ENCODE results near the gene FAM240B.

FAM240B gene

DNA sequence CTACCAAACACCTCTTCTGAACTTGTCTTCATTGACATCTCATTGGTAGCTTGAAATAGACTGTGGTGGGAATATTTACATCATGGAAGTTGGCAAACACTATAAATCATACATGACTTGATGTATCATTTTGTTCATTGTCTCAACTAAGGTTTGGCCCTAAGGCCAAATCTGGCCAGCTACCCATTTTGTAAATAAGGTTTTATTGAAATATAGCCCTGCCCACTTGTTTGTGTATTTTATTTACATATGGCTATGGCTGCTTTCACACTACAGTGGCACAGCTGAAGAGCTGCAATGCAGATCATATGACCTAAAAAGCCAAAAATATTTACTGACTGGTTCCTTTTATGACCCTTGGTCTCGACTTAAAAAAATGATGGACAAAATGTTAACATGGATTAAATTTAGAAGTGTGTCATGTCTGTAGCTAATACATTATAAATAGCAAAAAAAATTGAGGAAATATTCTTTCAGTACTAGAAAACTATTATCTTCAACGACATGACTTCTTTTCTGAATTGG lies 22.1 kb downstream of the FAM240B start:
- no peak for DNase-seq

DNA sequence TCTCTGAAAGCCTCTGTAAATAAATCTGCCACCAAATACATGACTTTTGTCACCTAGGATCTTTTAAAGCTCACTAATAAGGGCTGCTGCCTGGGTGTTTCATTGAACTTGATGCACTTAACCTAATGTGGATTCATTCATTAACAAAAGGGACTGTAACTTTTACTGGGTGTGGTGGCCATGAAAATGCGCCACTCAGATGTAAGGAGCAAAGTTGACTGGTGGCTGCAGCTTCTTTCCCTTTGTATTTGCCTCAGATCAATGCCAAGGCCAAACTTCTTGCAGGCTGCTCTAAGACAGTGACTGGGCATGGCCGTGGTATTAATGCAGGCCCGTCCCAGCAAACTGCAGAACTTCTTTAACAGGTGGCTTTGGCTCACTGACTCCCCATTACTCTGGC lies 22.9 kb downstream of the FAM240B start:
- no peak for DNase-seq

DNA sequence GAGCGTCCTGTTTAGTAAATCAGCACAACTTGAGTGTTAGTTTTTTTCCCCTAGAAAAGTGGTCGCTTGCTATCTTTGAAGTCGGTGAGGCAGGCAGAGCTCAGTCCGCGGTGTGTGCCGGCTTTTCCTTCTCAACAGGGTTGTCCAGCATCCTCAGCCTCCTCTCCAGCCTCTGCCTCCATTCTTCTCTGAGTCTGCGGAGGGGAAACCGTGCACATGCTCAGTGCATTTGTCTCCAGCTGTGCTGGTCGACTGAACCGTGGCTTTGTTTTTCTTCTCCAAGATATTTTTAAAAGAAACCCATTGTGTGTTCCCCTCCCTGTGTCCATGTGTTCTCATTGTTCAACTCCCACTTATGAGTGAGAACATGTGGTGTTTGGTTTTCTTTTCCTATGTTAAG lies 25.3 kb downstream of the FAM240B start:
- DNase-seq = no peak

DNA sequence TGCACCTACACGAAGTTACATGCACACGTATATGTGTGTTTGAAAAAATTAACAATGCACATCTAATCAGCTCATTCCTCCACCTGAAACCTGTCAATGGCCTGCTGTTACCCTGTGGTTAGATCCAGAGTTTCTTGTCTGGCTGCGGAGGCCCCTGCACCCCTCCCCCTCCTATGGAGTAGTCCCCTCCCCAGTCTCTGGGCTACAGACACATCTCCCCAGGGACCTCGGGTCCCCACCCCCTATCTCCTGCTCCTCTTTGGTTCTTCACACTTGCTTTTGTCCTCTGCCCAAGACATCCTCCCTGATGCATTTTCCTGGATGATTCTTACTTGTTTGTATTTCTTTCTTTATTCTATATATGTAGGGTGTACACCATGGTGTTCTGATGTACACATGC lies 27.2 kb downstream of the FAM240B start:
- no peak for DNase-seq

DNA sequence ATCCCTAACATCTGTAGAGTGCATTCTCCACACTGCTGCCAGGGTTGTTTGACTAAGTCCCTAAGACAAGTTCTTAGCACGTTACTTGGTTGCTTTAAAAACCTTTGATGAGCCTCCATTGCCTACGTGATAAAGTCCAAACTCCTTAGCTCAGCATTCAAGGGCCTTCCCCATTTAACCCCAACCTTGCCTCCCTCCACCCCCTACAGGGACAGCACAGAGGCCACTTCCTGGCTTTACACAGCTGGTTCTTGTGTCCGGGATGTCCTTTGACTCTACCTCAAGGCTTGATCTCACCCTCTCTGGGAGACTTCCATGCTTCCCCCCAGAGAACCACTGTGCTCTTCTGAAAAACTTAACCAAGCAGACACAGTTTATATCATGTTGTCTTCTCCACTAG lies 29.4 kb downstream of the FAM240B start:
- no peak for DNase-seq

DNA sequence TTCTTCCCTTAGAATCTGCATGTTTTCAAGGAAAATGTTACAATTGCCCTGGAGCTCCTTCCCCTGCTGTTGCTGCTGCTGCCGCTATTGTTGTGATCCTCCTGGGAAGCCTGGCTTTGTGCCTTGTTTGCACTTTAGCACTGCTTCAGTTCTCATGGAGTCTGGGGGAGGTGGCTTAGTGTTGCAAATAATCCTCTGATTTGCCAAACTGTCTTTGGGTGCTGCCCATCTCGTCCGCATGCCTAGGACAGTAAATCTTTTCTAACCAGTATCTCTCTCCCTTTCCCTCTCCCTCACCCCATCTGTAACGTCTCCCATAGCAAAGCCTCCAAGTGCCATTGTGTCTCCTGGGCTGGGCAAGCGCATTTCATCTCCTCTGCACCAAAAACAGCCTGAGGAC lies 30.3 kb downstream of the FAM240B start:
- peak; percentile 68 for DNase-seq

DNA sequence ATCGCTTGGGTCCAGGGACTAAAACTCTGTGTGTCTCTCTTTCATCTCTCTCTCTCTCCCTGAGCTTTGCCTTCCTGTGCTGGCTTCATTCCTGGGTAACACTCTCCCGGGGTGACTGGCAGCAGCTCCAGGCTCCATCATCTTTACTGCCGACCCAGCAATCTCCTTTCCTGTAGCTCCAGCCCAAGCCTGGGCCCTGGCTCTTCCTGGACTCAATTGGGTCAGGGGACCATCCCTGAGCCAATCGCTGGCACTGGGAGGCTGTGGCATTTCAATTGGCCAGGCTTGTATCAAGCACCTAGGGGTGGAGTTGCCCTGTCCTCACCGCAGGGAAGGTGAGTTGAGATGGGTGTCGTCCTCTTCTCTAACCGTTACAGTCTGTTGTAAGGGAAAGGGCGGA lies 31.9 kb downstream of the FAM240B start:
- DNase-seq = no peak

DNA sequence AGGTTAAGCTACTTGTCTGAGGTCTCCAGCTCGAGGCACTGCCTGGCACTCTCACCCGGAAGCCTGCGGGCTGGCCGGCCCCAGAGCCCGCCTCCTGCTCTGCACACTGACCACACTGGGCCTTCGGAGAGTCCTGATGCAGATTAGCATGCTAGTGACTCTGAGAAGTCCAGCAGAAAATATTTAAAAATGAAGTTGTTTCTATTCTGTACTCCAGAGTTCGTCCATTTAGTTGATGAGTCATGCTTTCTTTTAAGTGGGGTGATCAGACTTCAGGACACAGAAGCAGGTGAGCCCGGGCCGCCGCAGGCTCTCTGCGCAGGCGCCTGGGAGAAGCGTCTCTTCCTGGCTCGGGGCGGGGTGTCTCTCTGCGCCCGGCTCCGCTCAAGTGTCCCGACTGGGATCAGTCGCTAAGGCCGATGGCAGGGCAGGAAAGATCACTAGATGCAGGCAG lies 32.5 kb downstream of the FAM240B start:
- no peak for DNase-seq

DNA sequence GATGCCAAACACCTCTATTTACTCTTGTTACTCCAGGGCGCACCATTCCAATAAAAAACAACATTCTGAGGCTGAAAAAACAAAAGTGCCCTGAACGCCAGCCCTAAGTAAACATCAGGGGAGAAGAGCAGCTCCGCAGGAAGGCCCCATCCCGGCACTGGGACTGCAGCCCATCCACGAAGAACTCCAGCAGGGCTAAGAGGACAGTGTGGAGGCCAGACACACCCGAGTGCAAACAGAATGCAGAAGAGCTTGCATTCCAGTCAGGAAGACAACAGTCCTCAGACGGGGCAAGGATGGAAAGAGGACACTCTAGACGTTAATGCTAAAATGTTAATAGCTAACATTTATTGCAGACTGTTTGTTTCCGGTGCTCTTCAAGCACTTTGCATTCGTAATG lies 33.0 kb downstream of the FAM240B start:
- no peak for DNase-seq

DNA sequence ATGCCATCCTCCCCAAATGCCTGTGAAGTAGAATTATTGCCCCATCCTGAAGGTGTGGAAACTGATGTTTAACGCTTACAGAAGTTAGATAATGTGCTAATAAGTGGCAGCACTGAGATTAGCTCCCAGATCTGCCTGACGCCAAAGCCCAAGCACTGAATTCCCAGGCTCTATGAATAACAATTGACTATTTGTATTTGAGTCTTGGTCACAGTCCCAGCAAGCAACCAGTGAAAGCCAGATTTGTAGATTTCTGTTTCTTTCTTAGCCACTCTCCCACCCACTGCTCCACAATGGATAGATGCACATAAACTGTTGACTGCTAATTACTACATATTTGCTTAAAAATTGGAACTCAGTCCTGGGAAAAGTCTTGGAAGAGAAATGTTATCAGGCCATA lies 34.4 kb downstream of the FAM240B start:
- DNase-seq = no peak

DNA sequence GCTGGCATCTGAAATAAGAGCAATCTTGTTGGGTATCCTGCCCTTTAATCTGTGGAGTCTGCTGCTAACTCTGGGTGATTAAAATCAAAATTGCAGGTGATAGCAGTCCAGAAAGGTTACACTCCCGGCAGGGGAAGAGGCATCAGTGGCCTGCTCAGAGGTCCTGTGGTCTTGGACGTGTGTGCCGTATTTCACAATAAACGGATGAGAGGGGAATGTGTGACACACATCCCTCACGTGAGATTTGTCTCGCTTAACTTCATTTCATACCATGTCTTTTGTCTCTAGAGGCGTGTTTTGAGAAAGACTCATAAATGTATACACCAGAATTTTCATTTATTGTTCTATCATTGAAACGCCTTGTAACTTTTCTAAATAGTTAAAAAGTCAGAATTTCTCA lies 36.6 kb downstream of the FAM240B start:
- no peak for DNase-seq

DNA sequence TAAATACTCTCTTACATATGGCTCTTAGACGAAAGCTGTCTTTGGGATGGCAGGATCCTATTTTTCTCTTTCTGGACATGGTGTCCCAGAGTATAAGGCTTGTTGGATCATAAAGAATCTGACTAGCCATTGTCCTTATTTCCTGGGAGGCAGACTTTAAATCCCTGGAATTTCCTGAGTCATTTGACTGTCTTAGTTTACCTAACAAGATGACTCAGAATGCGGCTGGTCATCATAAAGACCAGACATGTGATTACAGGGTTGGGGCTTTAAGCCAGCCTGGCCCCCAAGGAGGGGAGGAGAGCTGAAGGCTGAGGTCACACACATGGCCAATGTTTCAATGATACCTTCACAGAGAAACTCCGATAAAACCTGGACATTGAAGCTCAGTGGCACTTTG lies 37.2 kb downstream of the FAM240B start:
- DNase-seq = no peak

DNA sequence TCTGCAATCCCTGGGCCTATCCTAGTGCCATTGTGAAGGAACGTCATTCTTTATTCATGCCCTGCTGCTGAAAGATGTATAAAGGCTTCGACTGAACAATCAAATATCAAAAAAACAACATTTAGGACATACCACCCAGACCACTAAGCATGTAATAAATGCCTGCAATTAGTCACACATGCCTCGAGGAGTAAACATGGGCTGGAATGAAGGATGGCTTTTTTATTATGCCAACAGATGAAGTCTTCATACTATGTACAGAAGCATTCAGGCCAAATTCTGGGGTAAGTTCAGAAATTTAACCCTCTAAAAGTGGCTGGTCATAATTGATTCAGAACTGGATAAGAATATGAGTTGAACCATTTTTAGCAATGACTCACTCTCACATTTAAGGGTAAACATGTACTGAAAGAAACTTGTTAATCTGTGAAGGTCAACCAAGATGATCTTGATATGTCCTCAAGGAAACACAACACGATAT lies 38.1 kb downstream of the FAM240B start:
- no peak for DNase-seq

DNA sequence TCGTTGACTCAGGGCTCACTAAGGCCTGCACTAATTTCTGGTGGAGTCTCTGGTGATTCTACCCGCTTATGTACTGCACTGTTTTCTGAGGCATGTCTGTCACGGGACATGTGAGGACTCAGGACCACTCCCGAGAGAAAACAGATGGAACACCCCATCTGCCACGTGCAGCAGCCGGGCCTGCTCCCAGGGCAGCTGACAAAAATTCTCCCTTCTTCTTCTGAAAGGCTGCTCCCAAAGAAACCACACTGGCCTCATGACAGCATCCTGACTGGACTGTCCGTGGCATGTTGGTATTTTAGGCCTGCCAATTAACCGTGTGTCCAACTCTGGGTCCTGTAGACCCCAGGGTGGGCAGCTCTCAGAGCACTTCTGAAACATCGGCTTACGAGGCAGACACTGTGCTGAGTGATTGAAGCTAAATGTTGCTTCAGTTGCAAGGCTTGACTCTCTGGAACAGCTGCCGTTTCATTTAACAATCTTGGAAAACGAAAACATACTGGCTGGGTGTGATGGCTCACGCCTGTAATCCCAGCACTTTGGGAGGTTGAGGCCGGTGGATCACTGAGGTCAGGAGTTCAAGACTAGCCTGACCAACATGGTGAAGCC lies 39.0 kb downstream of the FAM240B start:
- DNase-seq = no peak

DNA sequence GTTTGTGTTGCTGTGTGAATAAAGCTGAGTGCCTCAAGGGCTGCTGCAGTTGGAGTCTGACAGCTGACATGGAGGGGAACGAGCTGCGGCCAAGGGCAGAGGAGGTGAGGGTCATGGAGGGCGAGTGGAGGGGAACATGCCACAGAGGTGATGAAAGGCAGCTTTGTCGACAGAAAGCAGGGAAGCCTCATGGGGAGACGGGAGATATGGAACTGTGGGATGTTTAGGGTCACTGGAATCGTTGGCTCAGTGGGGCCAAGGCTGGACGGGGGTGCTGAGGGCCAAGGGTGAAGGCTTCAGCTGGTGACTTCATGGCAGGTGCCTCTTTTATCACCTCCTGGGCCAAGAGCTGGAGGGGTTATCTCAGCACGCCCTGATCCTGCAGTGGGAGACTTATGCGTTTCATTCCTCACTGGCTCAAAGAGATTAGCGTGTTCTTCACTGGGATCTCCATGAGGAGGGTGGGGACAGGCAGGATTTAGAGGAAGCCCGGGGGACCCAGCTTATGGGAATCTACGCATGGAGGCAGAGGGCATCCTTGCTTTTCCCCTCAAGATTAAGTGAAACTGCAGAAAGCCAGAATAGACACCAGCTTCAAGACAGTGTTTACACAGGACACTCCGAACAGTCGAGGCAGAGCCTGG lies 42.2 kb downstream of the FAM240B start:
- no peak for DNase-seq

DNA sequence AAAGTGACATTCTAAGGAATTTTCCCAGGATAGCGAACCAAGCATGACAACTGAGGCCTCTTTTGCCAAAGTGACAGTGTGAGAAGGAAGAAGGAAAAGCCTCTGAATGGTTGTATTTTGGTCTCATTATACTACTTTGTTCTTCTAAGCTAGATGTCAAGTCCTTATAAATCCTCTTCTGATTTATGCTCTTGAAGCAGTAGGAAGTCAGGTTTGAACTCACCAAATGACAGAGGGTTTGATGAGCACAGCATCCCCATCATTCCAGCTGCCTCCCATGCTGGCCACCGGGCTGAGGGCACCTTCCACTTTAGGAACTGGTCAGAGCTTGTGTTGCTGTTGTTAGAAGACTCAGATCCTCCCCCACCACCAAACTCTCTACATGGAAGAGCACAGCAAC lies 44.1 kb downstream of the FAM240B start:
- DNase-seq = no peak

DNA sequence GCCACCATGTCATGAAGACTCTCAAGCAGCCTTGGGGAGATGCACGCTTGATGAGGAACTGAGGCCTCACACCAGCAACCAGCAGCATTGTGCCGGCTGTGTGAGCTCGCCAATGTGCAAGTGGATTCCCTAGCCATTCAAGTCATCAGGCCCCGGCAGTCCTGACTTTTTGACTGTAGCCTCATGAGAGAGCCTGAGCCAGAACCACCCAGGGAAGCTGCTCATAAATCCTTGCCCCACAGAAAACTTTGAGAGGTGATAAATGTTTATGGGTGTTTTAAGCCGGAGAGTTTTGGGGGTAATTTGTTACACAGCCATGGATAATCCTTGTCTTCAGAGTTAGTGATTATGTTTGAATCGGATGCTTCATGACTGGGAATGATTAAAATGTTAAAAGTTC lies 44.7 kb downstream of the FAM240B start:
- DNase-seq = no peak

DNA sequence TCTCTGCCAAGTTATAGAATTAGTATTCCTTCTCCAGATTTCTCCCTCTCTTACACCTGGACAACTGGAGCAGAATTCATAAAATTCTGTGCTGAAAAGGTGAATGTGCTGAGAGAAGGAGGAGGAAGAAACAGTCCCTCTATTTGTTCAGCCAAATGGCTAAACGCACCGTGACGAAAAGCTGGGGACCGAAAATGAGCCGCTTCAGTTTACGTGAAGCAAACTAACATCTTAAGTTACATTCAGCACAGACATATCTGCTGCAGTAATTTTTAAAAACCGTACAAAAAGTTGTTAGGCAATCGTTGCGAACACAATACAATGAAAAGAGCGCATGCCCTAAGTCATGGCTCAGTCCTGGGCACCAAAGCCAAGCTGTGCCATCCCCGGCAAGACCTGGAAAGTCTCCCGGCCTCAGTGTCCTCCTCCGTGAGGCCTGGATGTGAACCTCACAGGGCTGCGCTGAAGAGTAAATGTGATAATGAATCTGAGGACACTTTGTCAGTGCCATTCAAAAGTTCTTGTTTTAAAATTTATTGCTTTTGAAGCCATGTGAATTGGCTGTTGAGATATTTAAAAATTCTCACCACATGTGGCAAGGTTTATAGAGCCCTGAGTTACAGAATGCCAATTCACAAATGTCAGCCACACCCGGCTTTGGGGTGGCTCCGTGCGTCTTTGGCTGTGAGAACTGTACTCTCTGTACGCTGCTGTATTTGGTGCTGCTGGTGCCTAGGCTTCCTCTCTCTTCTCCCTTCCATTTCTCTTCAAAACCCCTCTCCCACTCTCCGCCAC lies 46.3 kb downstream of the FAM240B start:
- no peak for DNase-seq

DNA sequence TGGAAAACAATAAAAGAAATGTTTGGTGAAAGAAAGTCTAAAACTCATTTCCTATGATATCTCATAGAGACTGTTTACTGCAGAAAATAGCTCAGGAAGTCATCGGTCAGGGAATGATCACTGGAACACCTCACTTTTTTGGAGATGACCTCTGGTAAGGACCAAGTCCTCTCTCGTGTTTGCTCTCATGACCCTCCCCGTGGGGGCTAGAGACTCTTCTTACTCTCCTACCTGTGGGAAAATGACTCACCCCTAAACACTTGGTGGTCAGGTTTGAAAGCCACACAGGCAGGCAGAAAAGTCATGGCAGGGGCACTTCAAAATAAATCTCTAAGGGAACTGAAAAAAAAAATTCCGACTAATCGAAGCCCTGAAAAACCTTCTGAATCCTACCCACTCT lies 48.2 kb downstream of the FAM240B start:
- DNase-seq = no peak

DNA sequence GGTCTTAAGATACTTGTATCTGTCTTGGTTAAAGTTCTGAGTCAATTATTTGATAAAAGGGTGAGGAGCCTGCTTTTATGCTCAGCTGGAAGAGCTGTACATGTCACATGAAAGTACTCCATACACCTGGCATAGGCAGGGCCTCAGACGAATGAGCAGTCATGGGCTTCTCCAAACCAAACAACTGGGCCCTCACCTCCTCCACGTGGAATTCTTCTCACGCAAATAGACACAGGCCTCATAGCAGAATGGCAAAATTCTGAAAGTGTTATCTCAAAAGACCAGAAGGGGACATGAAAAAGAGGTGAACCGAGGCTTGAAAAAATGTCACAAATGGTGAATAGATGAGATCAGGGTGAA lies 48.6 kb downstream of the FAM240B start:
- no peak for DNase-seq

DNA sequence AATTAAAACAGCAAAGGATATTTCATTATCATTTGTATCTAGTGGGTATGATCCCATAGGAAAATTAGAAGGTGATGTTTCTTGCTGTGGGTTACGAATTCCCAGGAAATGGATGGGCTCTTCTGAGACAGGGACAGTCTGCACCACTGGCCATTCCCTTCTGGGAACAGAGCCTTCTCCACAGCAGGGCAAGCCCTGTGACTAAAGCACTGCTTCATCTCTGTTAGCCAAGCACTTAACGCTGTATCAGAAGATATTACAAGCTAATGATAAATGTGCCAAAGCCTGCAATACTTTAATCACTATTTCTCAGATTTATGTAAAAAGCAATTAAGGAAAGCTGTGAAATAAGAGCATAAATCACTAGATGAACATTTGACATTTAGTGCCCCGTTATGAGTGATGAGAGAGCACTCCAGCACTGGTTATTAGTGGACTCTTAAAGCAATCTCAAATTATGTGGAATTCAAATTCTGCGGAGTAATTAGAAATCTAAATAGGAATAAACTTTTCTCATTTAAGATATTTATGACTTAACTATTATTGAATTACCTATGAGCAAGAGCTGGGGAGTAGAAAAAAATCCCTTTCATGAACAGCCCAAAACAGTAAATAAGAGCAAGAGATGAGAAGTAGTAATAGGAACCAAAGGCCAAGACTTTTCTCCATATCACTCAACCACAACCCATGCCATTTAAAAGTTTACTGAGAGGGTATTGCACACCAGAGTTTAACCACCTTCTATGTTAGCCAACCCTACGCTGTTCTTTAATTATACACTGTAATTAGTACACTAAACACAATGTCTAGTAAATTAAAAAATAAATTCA lies 49.2 kb downstream of the FAM240B start:
- DNase-seq = no peak

DNA sequence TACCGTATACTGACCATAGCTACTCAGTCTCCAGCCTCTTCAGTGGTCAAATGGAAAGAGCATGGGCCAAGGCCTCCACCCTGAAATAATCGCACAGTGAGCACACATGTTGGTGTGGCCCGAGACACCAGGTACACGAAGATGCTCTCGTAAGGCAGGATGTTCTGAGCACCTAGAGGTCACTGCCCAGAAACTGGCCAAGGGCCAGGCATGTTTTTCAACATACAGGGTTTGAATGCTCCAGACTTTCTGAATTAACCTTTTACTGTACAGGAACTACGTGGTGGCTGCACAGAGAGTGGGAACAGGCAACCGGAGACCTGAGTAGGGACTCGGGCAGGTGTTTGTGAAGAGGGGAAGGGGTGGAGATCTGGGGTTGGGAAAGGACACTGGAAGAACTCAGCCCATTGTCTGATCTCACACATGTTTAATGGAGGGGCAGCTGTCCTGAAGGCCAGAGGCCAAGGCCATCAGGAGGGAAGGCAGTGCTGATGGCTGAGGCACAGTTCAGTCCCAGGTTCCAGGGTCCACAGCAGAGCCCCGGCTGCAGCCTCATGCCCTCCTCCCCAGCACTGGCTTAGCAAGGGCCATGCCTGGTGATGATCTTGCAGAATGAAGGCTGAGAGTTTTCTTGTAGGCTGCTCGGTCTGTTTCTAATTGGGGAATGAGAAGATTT lies 51.0 kb downstream of the FAM240B start:
- no peak for DNase-seq

Measured in NCI-H2081 treated with DMSO at 0.1 percent for 48 hours (cell line).